ENCODE data around the gene CROCC.

Gene CROCC

GRCh38 chr1:17014671-17015567, 93.2 kb downstream of the CROCC start:
- DNase-seq: no peak

- DNase-seq: no peak
These were observed 94.6 kb downstream of the CROCC start for GRCh38 chr1:17016317-17016661.

GRCh38 chr1:17017435-17017834, 95.7 kb downstream of the CROCC start:
- no peak for DNase-seq

- DNase-seq: no peak
These were observed 97.1 kb downstream of the CROCC start for GRCh38 chr1:17018849-17019248.

GRCh38 chr1:17020502-17020901, 98.8 kb downstream of the CROCC start:
- DNase-seq: no peak

- DNase-seq: no peak
These were observed 100.2 kb downstream of the CROCC start for GRCh38 chr1:17021896-17022295.

All from stimulated activated CD8-positive, alpha-beta memory T cell treated with anti-CD3 and anti-CD28 coated beads, Interleukin-4, amount 100 ng/mL, for 48 hours (primary cell).